GM12878 (cell line): ENCODE data around the gene PRR16. TPM values are rescaled to one million over a fixed set of nuclear protein-coding genes. Genes with fewer than 3 reads are reported as not detected.

ENCODE experiments used
- ATAC-seq: fragments of 200-7000 bp; cut with Tn5 transposase; 3 replicates; pipeline ENCODE4 v1.9.1; 2020; ENCODE audit warnings: mild to moderate bottlenecking, moderate library complexity
- BruUV-seq: library from RNA; stranded (reverse); fragments of 400-500 nt; replicated peaks from 2 replicates; lab custom pipeline; 2021; lab: Mats Ljungman, UMichigan
- CTCF ChIA-PET: fragments of 300-600 bp; sonication (Branson Sonifier 250); formaldehyde crosslinking; extraction: SDS; loops from one replicate; lab custom pipeline; 2021; ENCODE audit warnings: inconsistent platforms; lab: Yijun Ruan, JAX
- POLR2A ChIA-PET: fragments of 350-600 bp; formaldehyde crosslinking; extraction: SDS; loops from one replicate; lab custom pipeline; 2021; ENCODE audit warnings: inconsistent platforms; lab: Charles Lee
- RAD21 ChIA-PET: fragments of 300-600 bp; sonication (Branson Sonifier 250); formaldehyde crosslinking; loops from one replicate; lab custom pipeline; 2023; ENCODE audit warnings: antibody characterized with exemption; ENCODE audit not compliant: unreplicated experiment; lab: Charles Lee
- SMC1A ChIA-PET: fragments of 300-600 bp; sonication (Branson Sonifier 250); formaldehyde crosslinking; loops from one replicate; lab custom pipeline; 2023; ENCODE audit not compliant: unreplicated experiment, uncharacterized antibody; lab: Charles Lee
- DNase-seq: peaks from one replicate; pipeline ENCODE4 v3.0.0-alpha.2; 2011; ENCODE audit warnings: low read depth, low spot score
- FAIRE-seq: peaks from 3 replicates; lab custom pipeline; 2011; peaks lifted over from hg19 to GRCh38; lab: Jason Lieb, UNC
- H2AFZ ChIP-seq: 2 replicates; pipeline ENCODE4 v1.6.0; 2011; ENCODE audit warnings: low read depth, low read length, control low read depth; ENCODE audit not compliant: control insufficient read depth
- H3K27ac ChIP-seq: 2 replicates; pipeline ENCODE4 v1.5.1; 2011; ENCODE audit warnings: control low read depth; ENCODE audit not compliant: control insufficient read depth, insufficient read depth
- H3K27me3 ChIP-seq, 2 experiments: replicated peaks in 1 of 2; 2 replicates each; pipeline versions ENCODE4 v1.6.0 to v1.6.1; 2011; ENCODE audit warnings: low read length in 1 of 2; ENCODE audit not compliant: control insufficient read depth in 2 of 2, insufficient read depth in 2 of 2
- H3K36me3 ChIP-seq, 2 experiments: 2 replicates each; pipeline ENCODE4 v1.5.1; 2011; ENCODE audit warnings: low read length in 1 of 2; ENCODE audit not compliant: control insufficient read depth in 2 of 2, insufficient read depth in 2 of 2
- H3K4me1 ChIP-seq: 2 replicates; pipeline ENCODE4 v1.6.1; 2011; ENCODE audit warnings: mild to moderate bottlenecking, low read length, moderate library complexity, mixed read lengths; ENCODE audit not compliant: control insufficient read depth, insufficient read depth
- H3K4me2 ChIP-seq: 2 replicates; pipeline ENCODE4 v1.6.0; 2011; ENCODE audit warnings: control low read depth; ENCODE audit not compliant: control insufficient read depth, insufficient read depth
- H3K4me3 ChIP-seq: fragments of 200-600 bp; sonication (generic); 2 replicates; pipeline ENCODE4 v1.5.1; 2016
- H3K79me2 ChIP-seq: 2 replicates; pipeline ENCODE4 v1.6.0; 2011; ENCODE audit warnings: low read length; ENCODE audit not compliant: control insufficient read depth, insufficient read depth
- H3K9ac ChIP-seq: 2 replicates; pipeline ENCODE4 v1.8.0; 2011; ENCODE audit warnings: low read length, control low read depth, mixed read lengths; ENCODE audit not compliant: control insufficient read depth, insufficient read depth
- H3K9me3 ChIP-seq: replicated peaks from 3 replicates; pipeline ENCODE4 v1.5.1; 2011; ENCODE audit warnings: mild to moderate bottlenecking, low read length; ENCODE audit not compliant: control insufficient read depth, insufficient read depth
- H4K20me1 ChIP-seq: 2 replicates; pipeline ENCODE4 v1.6.0; 2011; ENCODE audit not compliant: control insufficient read depth, insufficient read depth
- BCL11A ChIP-seq: IDR thresholded peaks from 2 replicates; pipeline ENCODE4 v1.6.1; 2011; ENCODE audit warnings: low read depth, low read length
- CBFB ChIP-seq: IDR thresholded peaks from 2 replicates; pipeline ENCODE4 v1.6.1; 2016; ENCODE audit warnings: antibody characterized with exemption, low read depth
- EP300 ChIP-seq, 2 experiments: fragments of 150-350 bp in 1 of 2; IDR thresholded peaks; 2 replicates each; pipeline ENCODE4 v1.6.1; 2011 to 2012; ENCODE audit warnings: low read depth in 2 of 2, low read length in 2 of 2, borderline replicate concordance in 1 of 2, improper control_type of control experiment in 1 of 2, inconsistent platforms in 1 of 2; ENCODE audit not compliant: control insufficient read depth in 1 of 2
- HCFC1 ChIP-seq: fragments of 150-350 bp; IDR thresholded peaks from 2 replicates; pipeline ENCODE4 v1.6.1; 2014; ENCODE audit warnings: low read length
- HDGF ChIP-seq: fragments of 450-650 bp; IDR thresholded peaks from 2 replicates; pipeline ENCODE4 v1.6.1; 2016; ENCODE audit warnings: antibody characterized with exemption
- RCOR1 ChIP-seq: conservative IDR thresholded peaks from 2 replicates; pipeline ENCODE4 v1.6.1; 2012; ENCODE audit warnings: low read depth, low read length, improper control_type of control experiment
- SMAD1 ChIP-seq: fragments of 450-650 bp; IDR thresholded peaks from 2 replicates; pipeline ENCODE4 v1.6.1; 2018; ENCODE audit warnings: mild to moderate bottlenecking, low read depth; ENCODE audit not compliant: partially characterized antibody
- SUPT20H ChIP-seq: IDR thresholded peaks from 2 replicates; pipeline ENCODE4 v1.6.1; 2011; ENCODE audit warnings: low read depth, mild to moderate bottlenecking, low read length, moderate library complexity, borderline replicate concordance; ENCODE audit not compliant: control insufficient read depth
- TBL1XR1 ChIP-seq: IDR thresholded peaks from 2 replicates; pipeline ENCODE4 v1.6.1; 2012; ENCODE audit warnings: low read depth, low read length, improper control_type of control experiment
- ZNF217 ChIP-seq: fragments of 450-650 bp; IDR thresholded peaks from 2 replicates; pipeline ENCODE4 v1.6.1; 2017; ENCODE audit warnings: antibody characterized with exemption, mild to moderate bottlenecking
- ZNF24 ChIP-seq: fragments of 450-650 bp; IDR thresholded peaks from 2 replicates; pipeline ENCODE4 v1.6.1; 2017; ENCODE audit warnings: antibody characterized with exemption, mild to moderate bottlenecking
- WGBS: methylation state at CpG from one replicate; pipeline ENCODE4 v1.1.6; 2016; ENCODE audit warnings: low lambda C conversion rate; ENCODE audit not compliant: insufficient replicate concordance, insufficient coverage; ENCODE audit errors: missing lambda C conversion rate; 5-methylcytosine and 5-hydroxymethylcytosine counted together
- in situ Hi-C: fragments of 300-500 bp; cut with MboI; formaldehyde crosslinking; loops from 9 replicates; pipeline ENCODE4 v1.14.3; 2018; ENCODE audit warnings: mixed read lengths
- intact Hi-C: fragments of 100-400 bp; cut with micrococcal nuclease; formaldehyde crosslinking; loops from one replicate; pipeline ENCODE4 v1.14.2; 2022; ENCODE audit not compliant: unreplicated experiment
- polyA plus RNA-seq, 11 experiments: library from polyadenylated mRNA; depleted of rRNA in 4 of 11; unstranded in 6 of 11; stranded (reverse) in 5 of 11; fragments of >200 nt; fragmentation: Nextera tagmentation in 4 of 11; fragmentation: Illumina TruSeq in 1 of 11; extraction: Ambion mirVana in 4 of 11; extraction: Trizol in 1 of 11; gene quantifications; 1 replicate in 1 of 11; 2 replicates in 10 of 11; pipeline versions ENCODE4 v1.2.1 to v1.2.3, GENCODE V29; 2011 to 2016; ENCODE audit warnings: inconsistent platforms in 2 of 11, missing spikeins in 2 of 11, low read depth in 1 of 11
- total RNA-seq, 4 experiments: library from RNA; depleted of rRNA in 3 of 4; stranded (reverse); fragments of >200 nt in 3 of 4; fragmentation: Illumina TruSeq in 1 of 4; extraction: Trizol in 1 of 4; gene quantifications; 2 replicates each; pipeline versions ENCODE4 v1.2.1 to v1.2.3, GENCODE V29; 2013 to 2021
- TF ChIP-seq, protein P1 (sequence below): fragments of 450-650 bp; IDR thresholded peaks from 2 replicates; pipeline ENCODE4 v1.6.1; 2017; ENCODE audit warnings: antibody characterized with exemption, mild to moderate bottlenecking, moderate library complexity
- TF ChIP-seq, protein P2 (sequence below): fragments of 450-650 bp; IDR thresholded peaks from 2 replicates; pipeline ENCODE4 v1.6.1; 2017; ENCODE audit warnings: mild to moderate bottlenecking, moderate library complexity
- TF ChIP-seq, protein P3 (sequence below), 3 experiments: IDR thresholded peaks in 2 of 3; conservative IDR thresholded peaks in 1 of 3; 2 replicates each; pipeline ENCODE4 v1.5.1; 2011; ENCODE audit warnings: low read depth in 3 of 3, low read length in 3 of 3, mild to moderate bottlenecking in 3 of 3, control low read depth in 2 of 3, moderate library complexity in 2 of 3, inconsistent platforms in 1 of 3, mixed read lengths in 1 of 3; ENCODE audit not compliant: control insufficient read depth in 2 of 3, insufficient read depth in 1 of 3; ENCODE audit errors: extremely low read depth in 1 of 3
- TF ChIP-seq, protein P4 (sequence below): fragments of 450-650 bp; IDR thresholded peaks from 2 replicates; pipeline ENCODE4 v1.6.1; 2017; ENCODE audit warnings: borderline replicate concordance

Gene PRR16
- total and polyA plus RNA-seq, 10 of the 15 experiments (the other 5 are each of a cell fraction or from before 2014, with no cell fraction given) = not detected

GRCh38 chr5:120533581-120533980 lies 69.5 kb downstream of the PRR16 start:
- DNase-seq (no peak), ATAC-seq (no peak), FAIRE-seq (no peak)
- no peak overlapping the region for H3K4me3 ChIP-seq
- H3K27me3 ChIP-seq = no peaks in the 10 kb centered on the region
- H4K20me1 ChIP-seq = no peaks in the 10 kb centered on the region
- in situ Hi-C loops (no loop called here), intact Hi-C loops (no loop called here)
- CTCF ChIA-PET = no interaction called here
- no peak overlapping the region for H2AFZ ChIP-seq
- RAD21 ChIA-PET = no interaction called here
- SMC1A ChIA-PET = no interaction called here
- POLR2A ChIA-PET = no interaction called here
- H3K79me2 ChIP-seq = no peaks in the 10 kb centered on the region
- H3K4me2 ChIP-seq = no peak overlapping the region
- BruUV-seq = no TSS peak
- WGBS = 13% methylated on average over 3 of the region's 3 CpGs
- no peaks in the 10 kb centered on the region for H3K4me1 ChIP-seq
- H3K9me3 ChIP-seq = no peaks in the 10 kb centered on the region
- H3K36me3 ChIP-seq = no peaks in the 10 kb centered on the region
- H3K9ac ChIP-seq = no peak overlapping the region
- H3K27ac ChIP-seq = no peak overlapping the region
- TF ChIP-seq SMAD1 = no peak
- no peak for TF ChIP-seq BCL11A
- no peak for TF ChIP-seq SUPT20H
- TF ChIP-seq ZNF24 = no peak
- no peak for TF ChIP-seq CBFB
- TF ChIP-seq ZNF217 = no peak
- TF ChIP-seq, protein P1, sequence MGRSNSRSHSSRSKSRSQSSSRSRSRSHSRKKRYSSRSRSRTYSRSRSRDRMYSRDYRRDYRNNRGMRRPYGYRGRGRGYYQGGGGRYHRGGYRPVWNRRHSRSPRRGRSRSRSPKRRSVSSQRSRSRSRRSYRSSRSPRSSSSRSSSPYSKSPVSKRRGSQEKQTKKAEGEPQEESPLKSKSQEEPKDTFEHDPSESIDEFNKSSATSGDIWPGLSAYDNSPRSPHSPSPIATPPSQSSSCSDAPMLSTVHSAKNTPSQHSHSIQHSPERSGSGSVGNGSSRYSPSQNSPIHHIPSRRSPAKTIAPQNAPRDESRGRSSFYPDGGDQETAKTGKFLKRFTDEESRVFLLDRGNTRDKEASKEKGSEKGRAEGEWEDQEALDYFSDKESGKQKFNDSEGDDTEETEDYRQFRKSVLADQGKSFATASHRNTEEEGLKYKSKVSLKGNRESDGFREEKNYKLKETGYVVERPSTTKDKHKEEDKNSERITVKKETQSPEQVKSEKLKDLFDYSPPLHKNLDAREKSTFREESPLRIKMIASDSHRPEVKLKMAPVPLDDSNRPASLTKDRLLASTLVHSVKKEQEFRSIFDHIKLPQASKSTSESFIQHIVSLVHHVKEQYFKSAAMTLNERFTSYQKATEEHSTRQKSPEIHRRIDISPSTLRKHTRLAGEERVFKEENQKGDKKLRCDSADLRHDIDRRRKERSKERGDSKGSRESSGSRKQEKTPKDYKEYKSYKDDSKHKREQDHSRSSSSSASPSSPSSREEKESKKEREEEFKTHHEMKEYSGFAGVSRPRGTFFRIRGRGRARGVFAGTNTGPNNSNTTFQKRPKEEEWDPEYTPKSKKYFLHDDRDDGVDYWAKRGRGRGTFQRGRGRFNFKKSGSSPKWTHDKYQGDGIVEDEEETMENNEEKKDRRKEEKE = no peak
- TF ChIP-seq, protein P2, sequence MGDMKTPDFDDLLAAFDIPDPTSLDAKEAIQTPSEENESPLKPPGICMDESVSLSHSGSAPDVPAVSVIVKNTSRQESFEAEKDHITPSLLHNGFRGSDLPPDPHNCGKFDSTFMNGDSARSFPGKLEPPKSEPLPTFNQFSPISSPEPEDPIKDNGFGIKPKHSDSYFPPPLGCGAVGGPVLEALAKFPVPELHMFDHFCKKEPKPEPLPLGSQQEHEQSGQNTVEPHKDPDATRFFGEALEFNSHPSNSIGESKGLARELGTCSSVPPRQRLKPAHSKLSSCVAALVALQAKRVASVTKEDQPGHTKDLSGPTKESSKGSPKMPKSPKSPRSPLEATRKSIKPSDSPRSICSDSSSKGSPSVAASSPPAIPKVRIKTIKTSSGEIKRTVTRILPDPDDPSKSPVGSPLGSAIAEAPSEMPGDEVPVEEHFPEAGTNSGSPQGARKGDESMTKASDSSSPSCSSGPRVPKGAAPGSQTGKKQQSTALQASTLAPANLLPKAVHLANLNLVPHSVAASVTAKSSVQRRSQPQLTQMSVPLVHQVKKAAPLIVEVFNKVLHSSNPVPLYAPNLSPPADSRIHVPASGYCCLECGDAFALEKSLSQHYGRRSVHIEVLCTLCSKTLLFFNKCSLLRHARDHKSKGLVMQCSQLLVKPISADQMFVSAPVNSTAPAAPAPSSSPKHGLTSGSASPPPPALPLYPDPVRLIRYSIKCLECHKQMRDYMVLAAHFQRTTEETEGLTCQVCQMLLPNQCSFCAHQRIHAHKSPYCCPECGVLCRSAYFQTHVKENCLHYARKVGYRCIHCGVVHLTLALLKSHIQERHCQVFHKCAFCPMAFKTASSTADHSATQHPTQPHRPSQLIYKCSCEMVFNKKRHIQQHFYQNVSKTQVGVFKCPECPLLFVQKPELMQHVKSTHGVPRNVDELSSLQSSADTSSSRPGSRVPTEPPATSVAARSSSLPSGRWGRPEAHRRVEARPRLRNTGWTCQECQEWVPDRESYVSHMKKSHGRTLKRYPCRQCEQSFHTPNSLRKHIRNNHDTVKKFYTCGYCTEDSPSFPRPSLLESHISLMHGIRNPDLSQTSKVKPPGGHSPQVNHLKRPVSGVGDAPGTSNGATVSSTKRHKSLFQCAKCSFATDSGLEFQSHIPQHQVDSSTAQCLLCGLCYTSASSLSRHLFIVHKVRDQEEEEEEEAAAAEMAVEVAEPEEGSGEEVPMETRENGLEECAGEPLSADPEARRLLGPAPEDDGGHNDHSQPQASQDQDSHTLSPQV = no peak
- TF ChIP-seq EP300 (IDR thresholded peaks at IDR 0.05; ENCODE audit: borderline replicate concordance in 1 of 2, control insufficient read depth in 1 of 2, low read depth in 2 of 2, low read length in 2 of 2) = no peak
- no peak for TF ChIP-seq RCOR1
- no peak for TF ChIP-seq HCFC1
- no peak for TF ChIP-seq TBL1XR1
- TF ChIP-seq, protein P3, sequence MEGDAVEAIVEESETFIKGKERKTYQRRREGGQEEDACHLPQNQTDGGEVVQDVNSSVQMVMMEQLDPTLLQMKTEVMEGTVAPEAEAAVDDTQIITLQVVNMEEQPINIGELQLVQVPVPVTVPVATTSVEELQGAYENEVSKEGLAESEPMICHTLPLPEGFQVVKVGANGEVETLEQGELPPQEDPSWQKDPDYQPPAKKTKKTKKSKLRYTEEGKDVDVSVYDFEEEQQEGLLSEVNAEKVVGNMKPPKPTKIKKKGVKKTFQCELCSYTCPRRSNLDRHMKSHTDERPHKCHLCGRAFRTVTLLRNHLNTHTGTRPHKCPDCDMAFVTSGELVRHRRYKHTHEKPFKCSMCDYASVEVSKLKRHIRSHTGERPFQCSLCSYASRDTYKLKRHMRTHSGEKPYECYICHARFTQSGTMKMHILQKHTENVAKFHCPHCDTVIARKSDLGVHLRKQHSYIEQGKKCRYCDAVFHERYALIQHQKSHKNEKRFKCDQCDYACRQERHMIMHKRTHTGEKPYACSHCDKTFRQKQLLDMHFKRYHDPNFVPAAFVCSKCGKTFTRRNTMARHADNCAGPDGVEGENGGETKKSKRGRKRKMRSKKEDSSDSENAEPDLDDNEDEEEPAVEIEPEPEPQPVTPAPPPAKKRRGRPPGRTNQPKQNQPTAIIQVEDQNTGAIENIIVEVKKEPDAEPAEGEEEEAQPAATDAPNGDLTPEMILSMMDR (IDR thresholded peaks at IDR 0.05 in 2 of 3, conservative IDR thresholded peaks at IDR 0.05 in 1 of 3; ENCODE audit: control insufficient read depth in 2 of 3, extremely low read depth in 1 of 3, insufficient read depth in 1 of 3, low read depth in 3 of 3, low read length in 3 of 3) = no peak
- TF ChIP-seq, protein P4, sequence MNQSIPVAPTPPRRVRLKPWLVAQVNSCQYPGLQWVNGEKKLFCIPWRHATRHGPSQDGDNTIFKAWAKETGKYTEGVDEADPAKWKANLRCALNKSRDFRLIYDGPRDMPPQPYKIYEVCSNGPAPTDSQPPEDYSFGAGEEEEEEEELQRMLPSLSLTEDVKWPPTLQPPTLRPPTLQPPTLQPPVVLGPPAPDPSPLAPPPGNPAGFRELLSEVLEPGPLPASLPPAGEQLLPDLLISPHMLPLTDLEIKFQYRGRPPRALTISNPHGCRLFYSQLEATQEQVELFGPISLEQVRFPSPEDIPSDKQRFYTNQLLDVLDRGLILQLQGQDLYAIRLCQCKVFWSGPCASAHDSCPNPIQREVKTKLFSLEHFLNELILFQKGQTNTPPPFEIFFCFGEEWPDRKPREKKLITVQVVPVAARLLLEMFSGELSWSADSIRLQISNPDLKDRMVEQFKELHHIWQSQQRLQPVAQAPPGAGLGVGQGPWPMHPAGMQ = no peak
- no peak for TF ChIP-seq HDGF
